Natural killer cell (primary cell): ENCODE measurements around the gene ARHGAP24. TPM values are rescaled to one million over a fixed set of nuclear protein-coding genes. Genes with fewer than 3 reads are reported as not detected.

Source experiments
- ATAC-seq, 3 donors: fragments of 150-1000 bp in 2 of 3; fragments of 200-7000 bp in 1 of 3; cut with Tn5 transposase; 1 replicate in 1 of 3; 2 replicates in 2 of 3; pipeline ENCODE4 v1.10.0; 2021; ENCODE audit warnings: mild to moderate bottlenecking in 2 of 3, moderate library complexity in 2 of 3
- DNase-seq, 2 donors: peaks; one replicate each; pipeline versions ENCODE4 v3.0.0 to v3.0.0-alpha.2; 2013 to 2021; ENCODE audit warnings: mixed read lengths in 1 of 2
- H3K27ac ChIP-seq: one replicate; pipeline ENCODE4 v1.5.1; 2013; ENCODE audit warnings: mild to moderate bottlenecking, low read length
- H3K27me3 ChIP-seq: one replicate; pipeline ENCODE4 v1.6.1; 2013; ENCODE audit warnings: low read length; ENCODE audit not compliant: control insufficient read depth, insufficient read depth
- H3K36me3 ChIP-seq: one replicate; pipeline ENCODE4 v1.6.1; 2013; ENCODE audit warnings: low read length; ENCODE audit not compliant: control insufficient read depth, insufficient read depth
- H3K4me1 ChIP-seq: one replicate; pipeline ENCODE4 v1.6.1; 2013; ENCODE audit warnings: low read length; ENCODE audit not compliant: control insufficient read depth, insufficient read depth
- H3K4me3 ChIP-seq: one replicate; pipeline ENCODE4 v1.5.1; 2013; ENCODE audit warnings: low read length
- H3K9me3 ChIP-seq: one replicate; pipeline ENCODE4 v1.6.1; 2013; ENCODE audit warnings: low read length; ENCODE audit not compliant: control insufficient read depth, insufficient read depth
- H3K27ac Mint-ChIP-seq, 2 donors: one replicate each; pipeline ENCODE4 v1.8.0; 2022; ENCODE audit warnings: mild to moderate bottlenecking in 2 of 2, mixed read lengths in 2 of 2, moderate library complexity in 1 of 2
- H3K27me3 Mint-ChIP-seq, 2 donors: one replicate each; pipeline ENCODE4 v1.8.0; 2022; ENCODE audit warnings: low read depth in 2 of 2, mixed read lengths in 2 of 2
- H3K36me3 Mint-ChIP-seq: one replicate; pipeline ENCODE4 v1.8.0; 2022; ENCODE audit warnings: mixed read lengths
- H3K4me1 Mint-ChIP-seq, 2 donors: one replicate each; pipeline ENCODE4 v1.8.0; 2022; ENCODE audit warnings: mixed read lengths in 2 of 2
- H3K4me3 Mint-ChIP-seq: one replicate; pipeline ENCODE4 v1.8.0; 2022; ENCODE audit warnings: mild to moderate bottlenecking, moderate library complexity, mixed read lengths
- H3K9me3 Mint-ChIP-seq, 2 donors: one replicate each; pipeline ENCODE4 v1.8.0; 2022; ENCODE audit warnings: mixed read lengths in 2 of 2
- CTCF ChIP-seq: fragments of 200-600 bp; IDR thresholded peaks from one replicate; pipeline ENCODE4 v1.8.0; 2022; ENCODE audit warnings: antibody characterized with exemption
- WGBS: methylation state at CpG from one replicate; pipeline ENCODE4 v1.1.7; 2013; ENCODE audit warnings: missing lambda C conversion rate; ENCODE audit not compliant: insufficient coverage; 5-methylcytosine and 5-hydroxymethylcytosine counted together
- intact Hi-C: fragments of 100-400 bp; cut with micrococcal nuclease; formaldehyde crosslinking; loops from one replicate; pipeline ENCODE4 v1.14.2; 2022
- total RNA-seq, 4 donors: library from RNA; stranded (reverse); fragments of 120-200 nt in 1 of 4; gene quantifications; one replicate each; pipeline versions ENCODE4 v1.2.3 to v1.2.4, GENCODE V29; 2013 to 2022

Gene ARHGAP24
- total RNA-seq, 3 donors from 2014 or later (not counting 1 experiment from before 2014, with no cell fraction given), result 1.7 to 3.6 (median 1.7) TPM

GRCh38 chr4:85826060-85826678 is 351.2 kb downstream of the ARHGAP24 start:
- H3K36me3 Mint-ChIP-seq, result no peaks in the 10 kb centered on the region
- H3K27me3 Mint-ChIP-seq, result no peaks in the 10 kb centered on the region
- H3K27ac Mint-ChIP-seq, result no peak overlapping the region
- no peaks in the 10 kb centered on the region for H3K36me3 ChIP-seq
- WGBS, result 17% methylated on average over 6 of the region's 7 CpGs
- TF ChIP-seq CTCF, result no peak
- no peak overlapping the region for H3K27ac ChIP-seq
- H3K9me3 ChIP-seq, result peaks cover 3% of the 10 kb centered on the region
- intact Hi-C loops, result no loop called here
- peaks cover 0 to 2% of the 10 kb centered on the region in 2 donors for H3K9me3 Mint-ChIP-seq
- H3K27me3 ChIP-seq, result no peaks in the 10 kb centered on the region
- H3K4me1 ChIP-seq, result no peaks in the 10 kb centered on the region
- no peaks in the 10 kb centered on the region for H3K4me1 Mint-ChIP-seq
- no peak overlapping the region for H3K4me3 Mint-ChIP-seq
- no peak for DNase-seq
- no peak overlapping the region for H3K4me3 ChIP-seq
- no peak for ATAC-seq

- Mint-ChIP-seq H3K36me3 (no peaks in the 10 kb centered on the region), H3K27ac (no peak overlapping the region), H3K4me3 (no peak overlapping the region), H3K27me3 (no peaks in the 10 kb centered on the region), H3K9me3 (peaks cover 2 to 6% of the 10 kb centered on the region in 2 donors), H3K4me1 (no peaks in the 10 kb centered on the region)
- DNase-seq, result no peak
- Histone ChIP-seq H3K9me3 (peaks cover 2% of the 10 kb centered on the region), H3K27me3 (no peaks in the 10 kb centered on the region), H3K4me1 (no peaks in the 10 kb centered on the region), H3K4me3 (no peak overlapping the region), H3K27ac (no peak overlapping the region), H3K36me3 (no peaks in the 10 kb centered on the region)
- TF ChIP-seq CTCF, result no peak
- no peak for ATAC-seq
- intact Hi-C loops, result no loop called here
- 95% methylated on average over 7 of the region's 13 CpGs for WGBS
Observed at GRCh38 chr4:85828027-85828890, 353.3 kb downstream of the ARHGAP24 start.

- Histone ChIP-seq H3K4me3 (no peak overlapping the region), H3K27ac (no peak overlapping the region), H3K27me3 (no peaks in the 10 kb centered on the region), H3K9me3 (no peaks in the 10 kb centered on the region), H3K4me1 (no peaks in the 10 kb centered on the region), H3K36me3 (no peaks in the 10 kb centered on the region)
- no peak for ATAC-seq
- H3K27ac Mint-ChIP-seq, result no peak overlapping the region
- no peaks in the 10 kb centered on the region for H3K36me3 Mint-ChIP-seq
- 82% methylated on average over 2 of the region's 2 CpGs for WGBS
- peaks cover 2 to 6% of the 10 kb centered on the region in 2 donors for H3K9me3 Mint-ChIP-seq
- DNase-seq, result no peak
- TF ChIP-seq CTCF, result no peak
- no peaks in the 10 kb centered on the region for H3K27me3 Mint-ChIP-seq
- intact Hi-C loops, result no loop called here
- H3K4me1 Mint-ChIP-seq, result no peaks in the 10 kb centered on the region
- H3K4me3 Mint-ChIP-seq, result no peak overlapping the region
Observed at GRCh38 chr4:85829276-85830051, 354.5 kb downstream of the ARHGAP24 start.
